ENCODE measurements around the gene STAT5B.
"Not testable (repeated sequence)": the region's sequence is repeated elsewhere in the genome, so short reads cannot be mapped to it uniquely, and the experiment has no call there.

STAT5B gene

GRCh38 chr17:42306385-42306667 lies 30.1 kb upstream of the STAT5B start:
- in situ Hi-C loops (cut with MboI; ENCODE audit: low pct_unique_long_range_greater_than_20kb, low sequenced_read_pairs, unreplicated experiment), result loop anchor here (25.0 kb wide), 1 partner anchor 206 kb away; no protein-coding TSS in a partner anchor
- DNase-seq (ENCODE audit: low spot score), result no peak
- TF ChIP-seq, protein P1, sequence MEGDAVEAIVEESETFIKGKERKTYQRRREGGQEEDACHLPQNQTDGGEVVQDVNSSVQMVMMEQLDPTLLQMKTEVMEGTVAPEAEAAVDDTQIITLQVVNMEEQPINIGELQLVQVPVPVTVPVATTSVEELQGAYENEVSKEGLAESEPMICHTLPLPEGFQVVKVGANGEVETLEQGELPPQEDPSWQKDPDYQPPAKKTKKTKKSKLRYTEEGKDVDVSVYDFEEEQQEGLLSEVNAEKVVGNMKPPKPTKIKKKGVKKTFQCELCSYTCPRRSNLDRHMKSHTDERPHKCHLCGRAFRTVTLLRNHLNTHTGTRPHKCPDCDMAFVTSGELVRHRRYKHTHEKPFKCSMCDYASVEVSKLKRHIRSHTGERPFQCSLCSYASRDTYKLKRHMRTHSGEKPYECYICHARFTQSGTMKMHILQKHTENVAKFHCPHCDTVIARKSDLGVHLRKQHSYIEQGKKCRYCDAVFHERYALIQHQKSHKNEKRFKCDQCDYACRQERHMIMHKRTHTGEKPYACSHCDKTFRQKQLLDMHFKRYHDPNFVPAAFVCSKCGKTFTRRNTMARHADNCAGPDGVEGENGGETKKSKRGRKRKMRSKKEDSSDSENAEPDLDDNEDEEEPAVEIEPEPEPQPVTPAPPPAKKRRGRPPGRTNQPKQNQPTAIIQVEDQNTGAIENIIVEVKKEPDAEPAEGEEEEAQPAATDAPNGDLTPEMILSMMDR (IDR thresholded peaks at IDR 0.05; ENCODE audit: extremely low read depth, insufficient read depth, missing control alignments), result no peak

DNA sequence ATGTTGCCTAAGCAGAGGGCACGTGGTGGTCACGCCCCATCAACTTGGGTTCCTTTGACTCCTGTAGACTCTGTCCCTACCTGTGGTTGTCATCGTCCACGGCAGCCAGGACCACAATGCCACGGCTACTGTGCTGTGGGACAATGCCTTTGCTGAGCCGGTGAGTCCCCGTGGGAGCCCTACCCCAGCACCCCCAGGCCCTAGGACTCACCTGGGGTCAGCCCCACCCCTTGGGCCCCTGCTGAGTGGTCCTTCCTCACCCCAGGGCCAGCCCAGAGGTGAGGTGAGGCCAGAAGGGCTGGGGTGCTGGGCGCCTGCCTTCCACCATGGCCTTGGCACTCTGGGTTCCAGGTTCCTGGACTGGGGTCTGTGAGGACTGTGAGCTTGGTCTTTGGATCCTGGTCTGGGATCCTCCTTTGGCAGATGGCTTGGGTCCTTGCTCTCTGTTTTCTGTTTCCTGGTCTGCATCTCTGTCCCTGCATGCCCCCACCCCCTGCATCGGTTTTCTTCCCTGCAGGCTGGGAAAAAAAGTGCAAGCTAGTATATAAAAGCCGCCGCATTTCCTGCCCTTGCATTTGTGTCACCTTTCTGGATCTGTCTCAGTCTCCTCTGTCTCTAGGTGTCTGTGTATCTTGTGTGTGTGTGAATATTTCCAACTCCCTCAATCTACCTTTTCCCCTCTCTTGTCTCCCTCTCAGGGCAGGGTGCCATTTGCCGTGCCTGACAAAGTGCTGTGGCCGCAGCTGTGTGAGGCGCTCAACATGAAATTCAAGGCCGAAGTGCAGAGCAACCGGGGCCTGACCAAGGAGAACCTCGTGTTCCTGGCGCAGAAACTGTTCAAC lies 29.6 kb upstream of the STAT5B start:
- TF ChIP-seq, protein P1 (IDR thresholded peaks at IDR 0.05; ENCODE audit: extremely low read depth, insufficient read depth, missing control alignments), result no peak
- no peak for DNase-seq (ENCODE audit: low spot score)
- in situ Hi-C loops (cut with MboI; ENCODE audit: low pct_unique_long_range_greater_than_20kb, low sequenced_read_pairs, unreplicated experiment), result loop anchor here (25.0 kb wide), 1 partner anchor 207 kb away; no protein-coding TSS in a partner anchor

DNA sequence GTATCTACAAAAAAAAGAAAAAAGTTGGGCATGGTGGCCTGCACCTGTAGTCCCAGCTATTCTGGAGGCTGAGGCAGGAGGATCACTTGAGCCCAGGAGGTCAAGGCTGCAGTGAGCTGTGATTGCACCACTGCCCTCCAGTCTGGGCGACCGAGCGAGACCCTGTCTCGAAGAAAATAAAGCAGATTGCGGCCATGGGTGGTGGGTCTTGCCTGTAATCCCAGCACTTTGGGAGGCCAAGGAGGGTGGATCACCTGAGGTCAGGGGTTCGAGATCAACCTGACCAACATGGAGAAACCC lies 28.8 kb upstream of the STAT5B start:
- DNase-seq (ENCODE audit: low spot score), result not testable (repeated sequence)
- in situ Hi-C loops (cut with MboI; ENCODE audit: low pct_unique_long_range_greater_than_20kb, low sequenced_read_pairs, unreplicated experiment), result loop anchor here (25.0 kb wide), 1 partner anchor 207 kb away; no protein-coding TSS in a partner anchor

DNA sequence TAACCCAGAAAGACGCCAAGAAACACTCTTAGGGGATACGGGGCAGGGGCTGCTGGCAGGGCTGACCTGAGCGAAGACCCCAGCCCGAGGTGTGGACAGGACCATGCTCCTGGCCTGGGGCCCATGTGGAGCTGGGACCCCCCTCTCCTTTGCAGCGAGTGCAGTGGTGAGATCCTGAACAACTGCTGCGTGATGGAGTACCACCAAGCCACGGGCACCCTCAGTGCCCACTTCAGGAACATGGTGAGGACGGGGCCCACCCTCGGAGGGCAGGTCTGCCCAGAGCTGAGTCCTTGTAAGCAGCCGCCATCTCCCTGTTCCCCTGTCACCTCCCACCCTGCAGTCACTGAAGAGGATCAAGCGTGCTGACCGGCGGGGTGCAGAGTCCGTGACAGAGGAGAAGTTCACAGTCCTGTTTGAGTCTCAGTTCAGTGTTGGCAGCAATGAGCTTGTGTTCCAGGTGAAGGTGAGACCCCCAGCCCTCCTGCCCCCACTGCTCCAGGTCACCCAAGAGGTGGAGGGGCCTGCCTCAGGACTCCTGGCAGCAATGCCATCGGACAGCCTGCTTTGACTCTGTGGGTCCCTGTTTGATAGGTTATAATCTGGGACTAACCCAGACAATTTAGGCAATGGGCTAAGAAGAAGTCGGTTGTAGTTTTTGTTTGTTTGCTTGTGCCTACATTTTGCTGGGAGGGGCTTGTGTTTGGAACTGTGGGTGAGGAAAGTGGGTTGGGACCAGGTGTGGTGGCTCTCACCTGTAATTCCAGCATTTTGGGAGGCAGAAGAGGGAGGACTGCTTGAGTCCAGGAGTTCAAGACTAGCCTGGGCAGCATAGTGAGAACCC lies 28.2 kb upstream of the STAT5B start:
- DNase-seq (ENCODE audit: low spot score), result no peak
- in situ Hi-C loops (cut with MboI; ENCODE audit: low pct_unique_long_range_greater_than_20kb, low sequenced_read_pairs, unreplicated experiment), result loop anchor here (25.0 kb wide), 1 partner anchor 208 kb away; no protein-coding TSS in a partner anchor
- TF ChIP-seq, protein P1 (IDR thresholded peaks at IDR 0.05; ENCODE audit: extremely low read depth, insufficient read depth, missing control alignments), result no peak

DNA sequence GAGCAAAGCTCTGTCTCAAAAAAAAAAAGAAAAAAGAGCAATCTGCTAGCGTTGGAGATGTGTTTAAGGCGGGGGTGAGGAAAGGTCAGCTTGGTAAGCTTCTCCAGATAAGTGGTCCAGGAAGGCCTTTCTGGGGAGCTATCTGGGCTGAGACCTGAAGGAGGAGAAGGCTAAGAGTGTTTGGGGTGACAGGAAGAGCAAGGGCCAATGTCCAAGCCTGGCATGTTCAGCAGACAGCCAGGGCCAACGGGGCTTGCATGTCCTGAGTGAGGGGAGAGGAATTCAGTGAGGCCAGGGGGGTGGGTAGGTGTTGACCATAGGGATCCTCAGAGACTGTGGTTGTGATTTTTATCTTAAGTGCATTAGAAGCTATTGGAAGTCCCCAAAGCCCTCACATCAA lies 27.5 kb upstream of the STAT5B start:
- TF ChIP-seq, protein P1 (IDR thresholded peaks at IDR 0.05; ENCODE audit: extremely low read depth, insufficient read depth, missing control alignments), result no peak
- no peak for DNase-seq (ENCODE audit: low spot score)
- in situ Hi-C loops (cut with MboI; ENCODE audit: low pct_unique_long_range_greater_than_20kb, low sequenced_read_pairs, unreplicated experiment), result loop anchor here (25.0 kb wide), 1 partner anchor 209 kb away; no protein-coding TSS in a partner anchor

DNA sequence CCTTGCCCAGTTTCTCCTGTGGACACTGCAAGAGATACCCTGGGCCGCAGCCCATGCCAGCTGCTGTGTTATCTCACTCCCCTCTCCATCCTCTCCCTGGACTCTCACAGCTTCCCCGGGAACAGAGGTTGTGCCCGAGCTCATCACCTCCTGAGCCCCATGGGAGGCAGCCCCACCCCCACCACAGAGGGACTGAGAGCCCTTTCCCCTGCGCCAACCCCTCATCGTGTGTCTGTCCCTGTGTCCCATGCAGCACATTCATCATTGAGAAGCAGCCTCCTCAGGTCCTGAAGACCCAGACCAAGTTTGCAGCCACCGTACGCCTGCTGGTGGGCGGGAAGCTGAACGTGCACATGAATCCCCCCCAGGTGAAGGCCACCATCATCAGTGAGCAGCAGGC lies 24.8 kb upstream of the STAT5B start:
- in situ Hi-C loops (cut with MboI; ENCODE audit: low pct_unique_long_range_greater_than_20kb, low sequenced_read_pairs, unreplicated experiment), result loop anchor here (25.0 kb wide), 1 partner anchor 211 kb away; no protein-coding TSS in a partner anchor
- DNase-seq (ENCODE audit: low spot score), result no peak
- TF ChIP-seq, protein P1 (IDR thresholded peaks at IDR 0.05; ENCODE audit: extremely low read depth, insufficient read depth, missing control alignments), result no peak

DNA sequence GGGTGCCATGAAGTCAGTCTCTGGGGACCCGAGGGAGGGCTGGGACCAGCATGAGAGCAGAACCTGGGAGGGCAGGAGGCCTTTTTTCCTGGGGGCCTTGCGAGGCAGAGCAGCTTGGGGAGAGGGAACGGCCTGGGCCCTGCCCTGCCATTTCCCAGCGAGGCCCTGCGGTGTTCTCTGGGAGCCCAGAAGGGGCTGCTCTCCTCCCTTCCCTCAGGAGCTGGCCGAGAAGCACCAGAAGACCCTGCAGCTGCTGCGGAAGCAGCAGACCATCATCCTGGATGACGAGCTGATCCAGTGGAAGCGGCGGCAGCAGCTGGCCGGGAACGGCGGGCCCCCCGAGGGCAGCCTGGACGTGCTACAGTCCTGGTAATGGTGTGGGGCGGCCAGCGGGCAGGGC lies 23.7 kb upstream of the STAT5B start:
- DNase-seq (ENCODE audit: low spot score), result not testable (repeated sequence)
- in situ Hi-C loops (cut with MboI; ENCODE audit: low pct_unique_long_range_greater_than_20kb, low sequenced_read_pairs, unreplicated experiment), result loop anchor here (25.0 kb wide), 1 partner anchor 212 kb away; no protein-coding TSS in a partner anchor

DNA sequence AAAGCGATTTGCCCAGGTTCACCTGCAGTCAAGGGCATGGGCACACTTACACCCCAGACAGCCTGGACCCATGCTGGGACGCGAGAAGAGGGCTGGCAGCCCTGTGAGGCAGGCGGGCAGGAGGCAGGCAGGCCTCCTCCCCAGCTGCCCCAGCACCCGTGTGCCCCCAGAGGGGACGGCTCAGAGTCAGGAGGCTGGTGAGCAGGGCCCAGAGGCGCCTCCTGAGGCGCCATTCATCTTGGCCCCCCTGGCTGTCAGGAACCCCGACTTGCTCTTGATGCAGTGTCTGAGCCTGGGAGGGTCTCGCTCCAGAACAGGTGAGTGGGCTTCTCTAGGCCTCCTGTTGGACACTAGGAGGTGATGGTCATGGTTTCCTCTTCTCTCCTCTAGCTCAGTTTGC lies 23.2 kb upstream of the STAT5B start:
- DNase-seq (ENCODE audit: low spot score); in situ Hi-C loops (cut with MboI; ENCODE audit: low pct_unique_long_range_greater_than_20kb, low sequenced_read_pairs, unreplicated experiment): not testable (repeated sequence)

- in situ Hi-C loops (cut with MboI; ENCODE audit: low pct_unique_long_range_greater_than_20kb, low sequenced_read_pairs, unreplicated experiment), result not testable (repeated sequence)
These were observed 21.6 kb upstream of the STAT5B start for GRCh38 chr17:42297775-42298174.

More at GRCh38 chr17:42297775-42298174, 21.6 kb upstream of the STAT5B start:
- not testable (repeated sequence) for DNase-seq (ENCODE audit: low spot score)
